K562 (cell line): ENCODE measurements around the gene CABLES1. TPM values are rescaled to one million over a fixed set of nuclear protein-coding genes. Genes with fewer than 3 reads are reported as not detected.

Source experiments
- ATAC-seq: fragments of 200-7000 bp; cut with Tn5 transposase; 3 replicates; pipeline ENCODE4 v1.9.1; 2020; ENCODE audit warnings: moderate library complexity
- BruUV-seq: library from RNA; stranded (reverse); fragments of 400-500 nt; replicated peaks from 2 replicates; lab custom pipeline; 2021; lab: Mats Ljungman, UMichigan
- CTCF ChIA-PET: fragments of 300-600 bp; formaldehyde crosslinking; extraction: SDS; loops from one replicate; lab custom pipeline; 2021; ENCODE audit warnings: low intra/inter-chr PET ratio; lab: Yijun Ruan, JAX
- POLR2A ChIA-PET: fragments of 300-600, 350-650 bp; sonication (Branson Sonifier 250); formaldehyde crosslinking; extraction: SDS; loops from one replicate; lab custom pipeline; 2021; ENCODE audit warnings: antibody characterized with exemption, inconsistent platforms; lab: Yijun Ruan, JAX
- DNase-seq, 4 experiments: peaks; one replicate each; pipeline versions ENCODE4 v3.0.0 to v3.0.0-alpha.2; 2011 to 2018; ENCODE audit warnings: low spot score in 3 of 4, mixed read lengths in 3 of 4; ENCODE audit errors: extremely low read depth in 1 of 4
- FAIRE-seq: peaks from 2 replicates; lab custom pipeline; 2011; peaks lifted over from hg19 to GRCh38; lab: Jason Lieb, UNC
- H2AFZ ChIP-seq: 2 replicates; pipeline ENCODE4 v1.6.0; 2011; ENCODE audit warnings: low read depth, low read length, control low read depth, inconsistent platforms
- H3K27ac ChIP-seq: fragments of 200-600 bp; 3 replicates; pipeline ENCODE4 v1.8.0; 2011; ENCODE audit warnings: low read depth, mild to moderate bottlenecking, control low read depth, inconsistent platforms, low read length, moderate library complexity, mixed read lengths; ENCODE audit errors: extremely low read depth
- H3K27me3 ChIP-seq, 2 experiments: fragments of 300-600 bp in 1 of 2; 2 replicates in 1 of 2; 3 replicates in 1 of 2; pipeline versions ENCODE4 v1.6.0 to v1.8.0; 2011; ENCODE audit warnings: inconsistent platforms in 2 of 2, low read length in 2 of 2, mild to moderate bottlenecking in 1 of 2, mixed read lengths in 1 of 2, moderate library complexity in 1 of 2; ENCODE audit not compliant: control insufficient read depth in 2 of 2, insufficient read depth in 2 of 2
- H3K36me3 ChIP-seq: fragments of 300-600 bp; 3 replicates; pipeline ENCODE4 v1.8.0; 2011; ENCODE audit warnings: mild to moderate bottlenecking, low read length, inconsistent platforms; ENCODE audit not compliant: control insufficient read depth, insufficient read depth
- H3K4me1 ChIP-seq, 2 experiments: fragments of 200-600 bp in 1 of 2; replicated peaks in 1 of 2; 2 replicates in 1 of 2; 3 replicates in 1 of 2; pipeline versions ENCODE4 v1.5.1 to v1.8.0; 2011; ENCODE audit warnings: inconsistent platforms in 2 of 2, low read length in 2 of 2, mild to moderate bottlenecking in 1 of 2, mixed read lengths in 1 of 2, moderate library complexity in 1 of 2; ENCODE audit not compliant: control insufficient read depth in 2 of 2, insufficient read depth in 2 of 2
- H3K4me2 ChIP-seq: 2 replicates; pipeline ENCODE4 v1.6.1; 2011; ENCODE audit warnings: low read length, control low read depth, inconsistent platforms, mixed read lengths; ENCODE audit not compliant: insufficient read depth
- H3K4me3 ChIP-seq: fragments of 200-600 bp; sonication (generic), shearing (Covaris generic); 2 replicates; pipeline ENCODE4 v1.5.1; 2016; ENCODE audit warnings: control low read depth, inconsistent platforms
- H3K79me2 ChIP-seq: fragments of 200-600 bp; 3 replicates; pipeline ENCODE4 v1.8.0; 2011; ENCODE audit warnings: low read length, inconsistent platforms; ENCODE audit not compliant: control insufficient read depth, insufficient read depth
- H3K9ac ChIP-seq, 2 experiments: 2 replicates each; pipeline versions ENCODE4 v1.6.0 to v1.6.1; 2011; ENCODE audit warnings: low read depth in 2 of 2, low read length in 2 of 2, control low read depth in 1 of 2, inconsistent platforms in 1 of 2, mild to moderate bottlenecking in 1 of 2, mixed read lengths in 1 of 2; ENCODE audit not compliant: insufficient read depth in 1 of 2
- H3K9me1 ChIP-seq: one replicate; pipeline ENCODE4 v1.6.0; 2011; ENCODE audit warnings: inconsistent platforms, mild to moderate bottlenecking, low read length, moderate library complexity; ENCODE audit not compliant: control insufficient read depth, insufficient read depth
- H3K9me3 ChIP-seq: replicated peaks from 2 replicates; pipeline ENCODE4 v1.5.1; 2011; ENCODE audit warnings: low read depth, low read length, inconsistent platforms; ENCODE audit not compliant: control insufficient read depth, insufficient read depth
- H4K20me1 ChIP-seq: replicated peaks from 2 replicates; pipeline ENCODE4 v1.6.1; 2011; ENCODE audit warnings: low read length, inconsistent platforms, mixed read lengths; ENCODE audit not compliant: control insufficient read depth, insufficient read depth
- CBX8 ChIP-seq: fragments of 200-600 bp; sonication (generic); IDR thresholded peaks from 2 replicates; pipeline ENCODE4 v1.6.1; 2012; ENCODE audit warnings: borderline replicate concordance, mixed run types, low read depth, mild to moderate bottlenecking, moderate library complexity, mixed read lengths, low read length, control low read depth, inconsistent platforms; ENCODE audit not compliant: poor library complexity, severe bottlenecking; ENCODE audit errors: extremely low read depth
- FOXK1 ChIP-seq: sonication (generic); formaldehyde crosslinking; IDR thresholded peaks from 2 replicates; pipeline ENCODE4 v1.8.0; 2022; ENCODE audit warnings: missing genetic modification reagents, mild to moderate bottlenecking, borderline replicate concordance
- SIRT6 ChIP-seq: IDR thresholded peaks from one replicate; pipeline ENCODE4 v1.6.1; 2012; ENCODE audit warnings: low read depth, mild to moderate bottlenecking, control low read depth, inconsistent platforms, low read length, moderate library complexity
- WGBS: fragments of 100-300 bp; shearing (Covaris generic); methylation state at CpG from one replicate; pipeline ENCODE4 v1.1.6; 2016; ENCODE audit warnings: low coverage, mixed read lengths; ENCODE audit not compliant: insufficient coverage; ENCODE audit errors: missing lambda C conversion rate; 5-methylcytosine and 5-hydroxymethylcytosine counted together
- in situ Hi-C: fragments of 300-500 bp; cut with MboI; formaldehyde crosslinking; loops from 4 replicates; pipeline ENCODE4 v1.15.0; 2018; ENCODE audit warnings: inconsistent platforms, mixed read lengths
- intact Hi-C: fragments of 100-400 bp; cut with micrococcal nuclease; formaldehyde crosslinking; loops from 2 replicates; pipeline ENCODE4 v1.14.2; 2022
- polyA plus RNA-seq, 8 experiments: library from polyadenylated mRNA; depleted of rRNA in 4 of 8; stranded (reverse) in 5 of 8; unstranded in 3 of 8; fragments of >200 nt; fragmentation: Nextera tagmentation in 2 of 8; fragmentation: Illumina TruSeq in 1 of 8; extraction: Ambion mirVana in 2 of 8; extraction: Trizol in 1 of 8; gene quantifications; 2 replicates each; pipeline versions ENCODE4 v1.2.1 to v1.2.3, GENCODE V29; 2011 to 2014; ENCODE audit warnings: inconsistent platforms in 1 of 8, missing spikeins in 1 of 8
- total RNA-seq, 7 experiments: library from RNA; depleted of rRNA in 6 of 7; stranded (reverse); fragments of >200 nt in 6 of 7; fragmentation: Illumina TruSeq in 2 of 7; extraction: Trizol in 2 of 7; gene quantifications; 2 replicates each; pipeline versions ENCODE4 v1.2.1 to v1.2.3, GENCODE V29; 2011 to 2021; ENCODE audit warnings: low replicate concordance in 1 of 7
- TF ChIP-seq, protein P1 (sequence below): fragments of 450-650 bp; IDR thresholded peaks from 2 replicates; pipeline ENCODE4 v1.6.1; 2018; ENCODE audit not compliant: partially characterized antibody

The CABLES1 gene
- total and polyA plus RNA-seq, 9 of the 15 experiments (the other 6 are each of a cell fraction or from before 2014, with no cell fraction given) = 0.04 to 0.10 (median 0.06) TPM; not detected in 3

- Histone ChIP-seq H3K4me2 (no peak overlapping the region), H3K4me3 (no peak overlapping the region), H3K4me1 (no peaks in the 10 kb centered on the region), H3K79me2 (no peaks in the 10 kb centered on the region), H3K9me1 (no peaks in the 10 kb centered on the region), H2AFZ (no peak overlapping the region), H3K27me3 (peaks cover 55 to 78% of the 10 kb centered on the region in 2 experiments), H3K9ac (no peak overlapping the region), H3K9me3 (no peaks in the 10 kb centered on the region)
- intact Hi-C loops (no loop called here), in situ Hi-C loops (no loop called here)
- CTCF ChIA-PET = no interaction called here
- ATAC-seq (no peak), DNase-seq (no peak)
- BruUV-seq = no TSS peak
- WGBS = under 1% methylated on average over 6 of the region's 6 CpGs
- TF ChIP-seq SIRT6 (no peak), CBX8 (peak; percentile 65)
- TF ChIP-seq, all 486 proteins: peak for 1
- no peaks in the 10 kb centered on the region for H4K20me1 ChIP-seq
- no peaks in the 10 kb centered on the region for H3K36me3 ChIP-seq
- no peak overlapping the region for H3K27ac ChIP-seq
- POLR2A ChIA-PET = no interaction called here
- FAIRE-seq = no peak
Measured at GRCh38 chr18:23179416-23179815, 44.1 kb downstream of the CABLES1 start.

- no peak for DNase-seq
- Histone ChIP-seq H2AFZ (no peak overlapping the region), H3K4me1 (no peaks in the 10 kb centered on the region), H3K79me2 (no peaks in the 10 kb centered on the region), H3K9me3 (no peaks in the 10 kb centered on the region), H3K27me3 (peaks cover 49 to 75% of the 10 kb centered on the region in 2 experiments), H3K36me3 (no peaks in the 10 kb centered on the region), H3K4me3 (no peak overlapping the region), H3K9me1 (no peaks in the 10 kb centered on the region), H3K27ac (no peak overlapping the region), H4K20me1 (no peaks in the 10 kb centered on the region), H3K4me2 (no peak overlapping the region), H3K9ac (no peak overlapping the region)
- ChIA-PET CTCF (no interaction called here), POLR2A (interaction anchor here (0.6 to 1.5 kb wide), 3 partner anchors 10 to 179 kb away, joined by 3 to 5 read pairs (median 4); no protein-coding TSS in a partner anchor)
- TF ChIP-seq FOXK1 (CRISPR knock-in tag) = no peak
- TF ChIP-seq, protein P1, sequence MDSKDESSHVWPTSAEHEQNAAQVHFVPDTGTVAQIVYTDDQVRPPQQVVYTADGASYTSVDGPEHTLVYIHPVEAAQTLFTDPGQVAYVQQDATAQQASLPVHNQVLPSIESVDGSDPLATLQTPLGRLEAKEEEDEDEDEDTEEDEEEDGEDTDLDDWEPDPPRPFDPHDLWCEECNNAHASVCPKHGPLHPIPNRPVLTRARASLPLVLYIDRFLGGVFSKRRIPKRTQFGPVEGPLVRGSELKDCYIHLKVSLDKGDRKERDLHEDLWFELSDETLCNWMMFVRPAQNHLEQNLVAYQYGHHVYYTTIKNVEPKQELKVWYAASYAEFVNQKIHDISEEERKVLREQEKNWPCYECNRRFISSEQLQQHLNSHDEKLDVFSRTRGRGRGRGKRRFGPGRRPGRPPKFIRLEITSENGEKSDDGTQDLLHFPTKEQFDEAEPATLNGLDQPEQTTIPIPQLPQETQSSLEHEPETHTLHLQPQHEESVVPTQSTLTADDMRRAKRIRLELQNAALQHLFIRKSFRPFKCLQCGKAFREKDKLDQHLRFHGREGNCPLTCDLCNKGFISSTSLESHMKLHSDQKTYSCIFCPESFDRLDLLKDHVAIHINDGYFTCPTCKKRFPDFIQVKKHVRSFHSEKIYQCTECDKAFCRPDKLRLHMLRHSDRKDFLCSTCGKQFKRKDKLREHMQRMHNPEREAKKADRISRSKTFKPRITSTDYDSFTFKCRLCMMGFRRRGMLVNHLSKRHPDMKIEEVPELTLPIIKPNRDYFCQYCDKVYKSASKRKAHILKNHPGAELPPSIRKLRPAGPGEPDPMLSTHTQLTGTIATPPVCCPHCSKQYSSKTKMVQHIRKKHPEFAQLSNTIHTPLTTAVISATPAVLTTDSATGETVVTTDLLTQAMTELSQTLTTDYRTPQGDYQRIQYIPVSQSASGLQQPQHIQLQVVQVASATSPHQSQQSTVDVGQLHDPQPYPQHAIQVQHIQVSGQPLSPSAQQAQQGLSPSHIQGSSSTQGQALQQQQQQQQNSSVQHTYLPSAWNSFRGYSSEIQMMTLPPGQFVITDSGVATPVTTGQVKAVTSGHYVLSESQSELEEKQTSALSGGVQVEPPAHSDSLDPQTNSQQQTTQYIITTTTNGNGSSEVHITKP = peak; percentile 23
- intact Hi-C loops (no loop called here), in situ Hi-C loops (no loop called here)
- FAIRE-seq = no peak
- no peak for ATAC-seq
- BruUV-seq = no TSS peak
Measured at GRCh38 chr18:23181547-23181946, 46.3 kb downstream of the CABLES1 start.
